IPS-18c (cell line): ENCODE measurements around the gene SLC6A5.

ENCODE experiments used
- H3K4me3 ChIP-seq: 2 replicates; pipeline ENCODE4 v1.7.0; 2013; ENCODE audit warnings: low read depth, mild to moderate bottlenecking, low read length, moderate library complexity; ENCODE audit not compliant: insufficient read depth
- H3K9me3 ChIP-seq: one replicate; pipeline ENCODE4 v1.6.1; 2013; ENCODE audit warnings: mild to moderate bottlenecking, low read length, moderate library complexity; ENCODE audit not compliant: control insufficient read depth, insufficient read depth

Gene SLC6A5

DNA sequence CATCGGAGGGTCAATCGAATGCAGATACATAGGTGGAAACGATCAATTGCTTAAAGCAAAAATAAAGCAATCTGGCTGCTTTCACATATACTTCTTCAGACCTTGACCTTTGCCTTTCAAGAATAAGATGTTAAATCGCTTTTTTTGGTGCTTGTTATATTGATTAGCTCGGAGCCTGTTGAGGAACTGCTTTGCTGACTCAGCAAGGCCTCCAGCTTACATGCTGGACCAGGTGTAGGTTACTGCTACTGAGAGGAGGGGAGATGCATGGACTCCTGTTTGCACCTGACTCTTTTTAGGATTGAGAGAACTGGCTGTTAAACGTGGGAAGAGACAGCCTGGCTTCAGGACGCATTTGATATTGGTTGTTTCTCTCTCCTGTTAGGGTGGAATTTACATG, 38.7 kb downstream of the SLC6A5 start:
- no peak overlapping the region for H3K4me3 ChIP-seq
- H3K9me3 ChIP-seq: peaks cover 2% of the 10 kb centered on the region

DNA sequence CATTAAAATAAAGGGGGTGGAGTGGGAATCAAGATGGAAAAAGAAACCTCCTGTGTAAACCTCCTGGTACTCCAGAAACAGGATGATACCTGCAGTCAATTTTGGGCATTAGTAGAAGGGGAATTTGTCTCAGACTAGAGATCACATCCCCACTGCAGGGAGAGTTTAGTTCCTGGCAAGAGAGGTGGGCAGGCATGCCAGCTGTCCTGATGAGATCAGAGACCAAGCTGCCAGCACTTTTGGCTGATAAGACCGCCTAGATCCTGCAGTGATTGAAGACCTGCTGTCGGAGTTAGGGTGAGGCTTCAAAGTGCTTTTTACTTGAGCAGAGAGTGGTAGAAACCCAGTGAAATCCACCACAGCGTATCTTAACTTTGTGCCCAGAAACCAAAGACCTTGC, 40.3 kb downstream of the SLC6A5 start:
- H3K9me3 ChIP-seq: no peaks in the 10 kb centered on the region

DNA sequence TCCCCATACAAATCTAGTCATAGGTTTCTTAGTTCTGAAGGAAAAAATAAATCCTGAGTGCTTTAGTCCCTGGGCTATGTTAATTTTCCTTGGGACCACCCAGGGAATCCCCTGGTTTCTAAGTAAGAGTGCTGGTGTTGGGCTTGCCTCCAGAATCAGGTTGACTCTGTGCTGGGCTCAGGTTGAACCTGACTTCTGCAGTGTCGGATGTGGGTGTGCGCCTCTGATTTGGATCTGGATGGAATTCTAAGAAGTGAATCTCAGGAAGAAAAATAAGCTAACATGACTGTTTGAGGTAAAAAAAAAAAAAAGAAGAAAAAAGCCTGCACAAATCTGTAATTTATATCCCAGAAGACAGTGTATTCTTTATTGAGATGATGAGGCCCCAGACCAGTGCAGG, 41.0 kb downstream of the SLC6A5 start:
- no peaks in the 10 kb centered on the region for H3K9me3 ChIP-seq
- no peak overlapping the region for H3K4me3 ChIP-seq

More for the DNA sequence above, 40.3 kb downstream of the SLC6A5 start:
- H3K4me3 ChIP-seq: no peak overlapping the region

DNA sequence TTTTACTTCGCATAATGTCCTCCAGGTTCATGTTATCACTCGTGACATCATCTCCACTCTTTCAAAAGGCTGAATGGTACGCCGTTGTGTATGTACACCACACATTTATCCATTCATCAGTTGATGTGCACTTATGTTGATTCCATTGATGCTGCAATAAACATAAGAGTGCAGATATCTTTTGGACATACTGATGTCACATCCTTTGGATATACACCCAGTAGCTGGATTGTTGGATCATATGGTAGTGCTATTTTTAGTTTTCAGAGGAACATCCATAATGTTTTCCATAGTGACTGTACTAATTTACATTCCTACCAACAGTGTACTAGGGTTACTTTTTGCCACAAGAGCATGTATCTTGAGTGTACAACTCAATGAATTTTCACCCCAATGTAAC, 45.0 kb downstream of the SLC6A5 start:
- no peak overlapping the region for H3K4me3 ChIP-seq
- no peaks in the 10 kb centered on the region for H3K9me3 ChIP-seq

DNA sequence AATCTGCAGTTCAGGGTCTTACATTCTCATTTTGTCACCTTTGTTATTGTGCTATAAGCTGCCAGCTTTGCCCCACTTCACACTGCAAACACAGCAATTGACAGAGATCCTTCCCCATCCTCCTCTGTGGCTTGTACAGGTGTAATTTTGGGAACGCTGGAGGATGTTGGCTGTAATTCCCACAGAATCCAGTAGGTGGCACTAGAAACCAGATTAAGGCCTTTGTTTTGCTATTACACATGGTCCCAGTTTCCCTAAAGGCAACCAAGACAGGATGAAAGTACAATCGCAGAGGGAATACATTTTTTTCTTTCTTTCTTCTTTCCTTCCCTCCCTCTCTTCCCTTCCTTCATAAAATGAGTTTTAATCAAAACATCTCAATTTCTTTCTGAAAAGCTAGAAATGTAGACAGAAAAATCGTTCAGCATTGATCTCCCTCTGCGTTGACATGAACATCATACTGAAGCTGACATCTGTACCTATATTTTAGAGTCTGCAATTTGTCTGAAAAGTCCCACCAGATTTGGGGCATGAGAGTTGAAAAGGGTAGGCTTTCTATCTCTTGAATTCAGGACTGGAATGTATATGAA, 48.7 kb downstream of the SLC6A5 start:
- no peaks in the 10 kb centered on the region for H3K9me3 ChIP-seq
- no peak overlapping the region for H3K4me3 ChIP-seq

DNA sequence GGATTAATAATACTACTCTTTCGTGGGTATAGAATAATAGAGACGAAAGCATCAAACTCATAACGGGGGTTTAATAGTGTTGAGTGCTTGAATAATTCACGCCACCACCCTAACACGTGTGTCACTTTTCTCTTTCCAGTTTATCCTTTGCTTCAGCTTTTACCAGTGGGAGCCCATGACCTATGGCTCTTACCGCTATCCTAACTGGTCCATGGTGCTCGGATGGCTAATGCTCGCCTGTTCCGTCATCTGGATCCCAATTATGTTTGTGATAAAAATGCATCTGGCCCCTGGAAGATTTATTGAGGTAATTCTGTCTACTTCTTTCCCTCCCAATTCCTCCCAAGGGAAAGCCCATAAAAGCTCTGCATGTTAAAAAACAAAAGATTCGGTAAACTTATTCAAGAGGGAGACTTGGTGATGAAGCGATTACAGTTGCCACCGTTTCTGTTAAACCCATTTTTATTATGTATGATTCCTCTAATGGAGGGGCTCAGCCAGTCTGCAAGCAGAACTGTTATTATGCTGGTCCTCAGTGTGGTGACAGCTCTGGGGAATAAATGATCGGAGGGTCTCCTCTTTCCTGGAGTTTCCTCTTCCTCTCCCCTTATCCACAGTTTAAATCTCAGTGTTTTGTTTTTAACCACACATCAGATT, 52.9 kb downstream of the SLC6A5 start:
- Histone ChIP-seq H3K9me3 (no peaks in the 10 kb centered on the region), H3K4me3 (no peak overlapping the region)

DNA sequence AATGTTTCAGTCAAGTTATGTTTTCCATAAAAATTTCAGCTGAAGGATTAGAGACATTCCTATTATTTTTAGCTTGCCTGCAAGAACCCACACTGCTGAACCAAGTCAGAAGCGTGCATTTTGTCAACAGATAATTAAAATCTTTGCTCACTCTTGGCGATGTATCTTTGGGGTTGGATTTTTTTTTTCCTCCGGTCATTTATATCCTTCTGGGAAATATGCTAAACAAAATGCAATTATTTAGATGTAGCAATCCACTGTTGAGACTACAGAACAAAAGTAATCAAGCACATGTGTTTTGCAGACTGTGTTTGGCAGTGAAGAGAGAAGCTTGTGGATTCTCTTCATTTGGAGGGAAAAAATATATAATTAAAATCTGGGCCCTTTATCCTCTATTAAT, 54.6 kb downstream of the SLC6A5 start:
- Histone ChIP-seq H3K4me3 (no peak overlapping the region), H3K9me3 (no peaks in the 10 kb centered on the region)

DNA sequence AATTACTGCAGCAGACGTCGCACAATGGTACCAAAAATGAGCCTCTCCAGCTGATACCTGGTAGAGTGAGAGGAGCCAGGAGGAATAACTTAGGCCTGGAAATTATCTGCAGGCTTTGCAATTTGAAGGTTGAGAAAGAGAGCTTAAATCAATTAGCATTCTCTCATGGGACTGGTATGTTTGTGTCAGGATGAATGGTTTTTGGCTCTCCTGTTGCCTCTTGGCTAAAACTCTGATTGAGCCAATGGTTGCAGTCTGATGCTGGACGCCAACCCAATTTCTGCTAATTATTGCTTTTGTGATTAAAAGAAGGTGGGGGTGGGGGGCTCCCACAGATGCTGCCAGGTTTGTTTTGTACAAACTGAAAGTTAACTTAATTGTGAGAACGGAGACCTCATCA, 57.5 kb downstream of the SLC6A5 start:
- no peak overlapping the region for H3K4me3 ChIP-seq
- H3K9me3 ChIP-seq: no peaks in the 10 kb centered on the region

DNA sequence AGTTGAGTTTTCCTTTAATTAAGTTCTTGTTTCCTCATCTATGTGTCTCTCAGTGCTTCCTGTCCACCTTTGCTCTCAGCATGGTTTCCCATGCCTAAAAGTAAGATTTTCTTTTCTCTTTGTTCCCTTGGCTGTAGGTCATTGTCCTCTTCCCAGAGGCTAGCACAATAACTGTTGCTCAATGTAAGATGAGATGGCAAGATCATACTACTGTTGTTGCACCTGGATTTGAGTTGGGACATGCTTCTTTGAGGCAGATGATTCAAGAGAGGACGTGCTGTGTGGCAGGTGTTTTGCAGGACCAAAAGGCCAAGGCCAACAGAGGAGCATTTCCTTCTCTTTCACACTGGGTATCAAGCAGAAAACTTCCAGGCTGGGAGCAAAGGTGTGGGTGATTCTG, 58.7 kb downstream of the SLC6A5 start:
- no peaks in the 10 kb centered on the region for H3K9me3 ChIP-seq
- no peak overlapping the region for H3K4me3 ChIP-seq

DNA sequence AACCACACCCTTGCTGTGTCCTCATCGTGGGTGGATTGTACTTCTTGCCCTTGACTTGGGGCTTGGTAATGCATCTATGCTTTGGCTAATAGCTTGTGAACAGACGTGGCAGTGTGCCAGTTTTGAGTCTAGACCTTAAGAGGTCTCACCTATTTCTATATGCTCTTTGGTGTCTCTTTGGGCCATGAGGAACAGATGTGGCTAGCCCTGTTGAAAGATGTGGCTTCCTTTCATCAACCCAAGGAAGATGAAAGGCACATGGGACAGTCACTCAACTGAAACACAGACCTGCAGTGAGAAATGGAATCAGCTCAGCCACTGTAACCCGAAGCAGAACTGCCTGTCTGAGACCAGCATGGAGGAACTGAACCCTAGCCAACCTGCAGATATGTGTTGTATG, 62.0 kb downstream of the SLC6A5 start:
- H3K4me3 ChIP-seq: no peak overlapping the region
- no peaks in the 10 kb centered on the region for H3K9me3 ChIP-seq

DNA sequence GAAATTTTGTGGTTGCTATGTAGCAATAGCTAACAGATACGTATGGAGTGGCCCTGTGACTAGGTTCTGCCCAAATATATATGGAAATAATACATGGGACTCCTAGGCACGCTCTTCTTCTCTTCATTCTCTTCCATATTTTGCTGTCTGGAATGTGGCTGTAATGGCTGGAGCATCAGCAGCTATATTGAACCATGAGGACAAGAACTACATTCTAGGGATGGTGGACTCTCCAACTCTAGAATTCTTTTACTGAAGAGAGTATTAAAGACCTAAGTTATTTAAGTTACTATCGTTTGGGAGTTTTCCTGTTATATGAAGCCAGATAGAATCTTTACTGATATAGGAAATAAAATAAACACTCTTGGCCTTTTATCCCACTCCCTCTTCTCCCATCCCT, 62.4 kb downstream of the SLC6A5 start:
- Histone ChIP-seq H3K4me3 (no peak overlapping the region), H3K9me3 (no peaks in the 10 kb centered on the region)

DNA sequence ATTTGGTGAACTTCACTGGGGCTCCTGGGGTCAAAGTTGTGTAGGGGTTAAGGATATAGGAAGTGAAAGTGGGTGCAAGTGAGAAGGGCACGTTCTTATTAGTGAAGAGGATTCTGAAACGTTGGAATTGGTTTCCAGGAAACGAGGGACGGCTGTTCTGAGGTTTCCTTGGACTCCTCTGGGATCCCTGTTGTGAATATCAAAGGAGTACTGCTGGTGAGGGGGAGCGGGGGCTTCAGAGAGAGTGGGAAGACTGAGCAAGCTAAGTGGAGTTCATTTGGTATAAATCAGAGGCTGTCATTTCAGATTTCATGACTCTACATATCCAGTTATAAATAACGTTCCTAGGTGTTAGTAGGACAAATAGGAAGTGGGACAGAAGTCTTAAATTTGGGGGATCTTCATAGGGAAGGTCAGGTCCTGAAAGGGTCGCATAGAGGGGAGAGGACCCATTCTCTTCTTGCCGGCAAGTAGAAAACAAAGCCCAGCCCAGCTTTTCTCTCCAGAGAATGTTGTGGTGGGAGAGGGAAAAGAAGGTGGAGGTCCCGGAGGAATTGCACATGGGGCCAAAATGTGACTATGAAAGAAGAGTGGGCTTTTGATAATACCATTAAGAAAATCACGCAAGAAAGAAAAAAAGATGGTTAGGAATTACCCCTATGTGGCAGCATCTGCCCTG, 68.9 kb downstream of the SLC6A5 start:
- Histone ChIP-seq H3K4me3 (peak overlapping the region; percentile 62), H3K9me3 (no peaks in the 10 kb centered on the region)

DNA sequence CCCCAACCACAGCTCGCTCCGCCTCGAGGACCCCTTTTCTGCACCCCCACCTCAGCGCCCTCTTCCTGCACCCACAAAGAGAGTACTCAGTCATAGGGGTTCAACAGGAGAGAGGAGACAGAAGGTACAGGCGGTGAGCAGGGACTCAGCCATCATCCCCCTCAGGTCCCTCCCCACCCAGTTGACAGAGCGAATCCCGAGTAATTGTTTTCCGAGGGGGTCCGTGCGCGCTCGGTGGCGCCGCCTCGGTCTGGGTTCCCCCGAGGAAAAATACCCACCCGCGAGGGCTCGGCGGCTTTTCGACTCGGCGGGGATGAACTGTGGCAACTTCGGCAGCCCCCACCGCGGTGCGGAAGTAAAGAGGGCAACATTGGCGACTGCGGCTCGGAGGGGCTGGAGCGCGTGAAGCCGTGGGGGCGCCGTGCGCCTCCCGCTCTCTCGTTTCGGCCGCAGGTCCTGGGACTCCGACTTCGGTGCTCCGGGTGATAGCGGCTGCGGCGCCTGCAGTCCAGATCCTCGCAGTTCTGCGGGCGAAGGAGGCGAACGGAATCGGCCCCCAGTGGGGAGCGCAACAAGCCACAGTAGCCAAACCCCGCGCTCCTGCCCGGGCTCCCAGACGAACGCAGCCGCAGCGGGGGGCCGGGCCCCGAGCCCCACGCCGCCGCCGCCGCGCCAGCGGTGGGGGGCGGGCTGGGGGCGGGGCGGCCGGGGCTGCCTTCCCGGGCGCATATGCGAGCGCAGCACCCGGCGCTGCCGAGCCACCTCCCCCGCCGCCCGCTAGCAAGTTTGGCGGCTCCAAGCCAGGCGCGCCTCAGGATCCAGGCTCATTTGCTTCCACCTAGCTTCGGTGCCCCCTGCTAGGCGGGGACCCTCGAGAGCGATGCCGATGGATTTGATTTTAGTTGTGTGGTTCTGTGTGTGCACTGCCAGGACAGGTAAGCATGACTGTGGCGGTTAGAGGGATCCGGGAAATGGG, 69.7 kb downstream of the SLC6A5 start, which contains the start of gene NELL1:
NELL1 (plus strand) TSS at position 743 of the 976 bp plus-strand sequence.
- Histone ChIP-seq H3K4me3 (peak within 1 kb of the TSS; percentile 62), H3K9me3 (no peaks in the 10 kb centered on the region)

DNA sequence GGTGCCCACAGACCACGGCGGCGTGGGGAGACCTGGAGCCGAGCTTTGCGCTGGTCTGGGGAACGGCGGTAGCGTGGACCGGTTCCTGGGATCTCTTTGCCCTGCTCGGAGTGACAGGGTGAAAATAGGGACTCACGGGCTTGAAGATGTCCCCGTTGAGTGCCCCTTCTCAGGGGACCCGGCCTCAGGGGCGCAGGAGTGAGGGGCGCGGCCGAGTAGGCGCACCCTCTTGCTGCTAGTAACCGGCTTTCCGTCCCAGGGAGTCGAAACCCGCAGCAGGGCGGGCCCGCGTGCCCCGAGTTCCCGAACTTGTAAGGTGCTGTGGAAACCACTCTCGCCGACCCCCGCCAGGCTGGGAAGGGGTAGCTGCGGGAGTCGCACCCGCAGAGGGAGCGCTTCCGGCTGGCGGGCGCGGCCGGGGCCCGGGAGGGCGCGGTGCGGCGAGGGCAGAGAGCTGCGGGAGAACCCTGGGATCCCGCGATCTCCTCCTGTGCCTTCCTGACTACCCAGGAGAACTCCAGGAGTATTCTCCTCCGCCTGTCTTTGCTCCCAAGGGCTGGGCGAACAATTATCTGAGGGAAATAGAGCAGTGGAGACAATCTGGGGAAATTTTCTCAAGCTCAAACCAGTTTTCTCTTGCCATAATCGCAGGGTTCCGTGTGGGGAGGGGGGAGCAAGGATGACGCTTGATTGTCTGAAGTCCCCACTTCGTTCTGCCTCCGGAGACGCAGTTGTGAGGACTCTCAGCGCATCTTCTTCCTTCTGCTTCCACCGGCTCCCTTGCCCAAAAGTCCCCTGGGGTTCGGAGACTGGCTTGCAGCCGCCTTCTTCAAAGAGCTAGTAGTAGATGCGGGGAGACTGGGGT, 70.6 kb downstream of the SLC6A5 start:
- peaks cover 3% of the 10 kb centered on the region for H3K9me3 ChIP-seq
- peak overlapping the region; percentile 50 for H3K4me3 ChIP-seq

DNA sequence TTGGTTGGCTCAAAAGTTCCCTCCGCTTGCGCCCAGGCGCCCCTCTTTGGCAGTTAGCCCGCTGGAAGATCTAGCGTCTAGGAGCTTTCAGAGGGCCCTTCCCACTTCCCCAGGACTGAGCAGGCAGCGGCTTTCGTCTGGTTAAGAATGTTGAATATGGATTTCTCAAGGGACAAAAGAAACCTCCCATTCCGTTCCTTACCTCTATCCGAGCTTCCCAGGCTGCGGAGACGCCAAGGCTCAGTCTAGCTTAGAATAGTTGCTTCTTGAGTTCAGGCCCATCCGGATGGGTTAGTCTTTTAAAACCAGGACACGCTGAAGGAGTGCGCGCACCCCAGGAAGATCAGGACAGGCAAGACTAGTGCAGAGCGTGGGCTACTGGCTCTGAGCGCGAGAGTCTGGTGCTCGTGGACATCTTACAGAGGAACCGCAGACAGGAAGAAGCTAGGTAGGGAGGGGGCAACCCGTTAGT, 71.6 kb downstream of the SLC6A5 start:
- peaks cover 3% of the 10 kb centered on the region for H3K9me3 ChIP-seq
- H3K4me3 ChIP-seq: peak overlapping the region; percentile 50

DNA sequence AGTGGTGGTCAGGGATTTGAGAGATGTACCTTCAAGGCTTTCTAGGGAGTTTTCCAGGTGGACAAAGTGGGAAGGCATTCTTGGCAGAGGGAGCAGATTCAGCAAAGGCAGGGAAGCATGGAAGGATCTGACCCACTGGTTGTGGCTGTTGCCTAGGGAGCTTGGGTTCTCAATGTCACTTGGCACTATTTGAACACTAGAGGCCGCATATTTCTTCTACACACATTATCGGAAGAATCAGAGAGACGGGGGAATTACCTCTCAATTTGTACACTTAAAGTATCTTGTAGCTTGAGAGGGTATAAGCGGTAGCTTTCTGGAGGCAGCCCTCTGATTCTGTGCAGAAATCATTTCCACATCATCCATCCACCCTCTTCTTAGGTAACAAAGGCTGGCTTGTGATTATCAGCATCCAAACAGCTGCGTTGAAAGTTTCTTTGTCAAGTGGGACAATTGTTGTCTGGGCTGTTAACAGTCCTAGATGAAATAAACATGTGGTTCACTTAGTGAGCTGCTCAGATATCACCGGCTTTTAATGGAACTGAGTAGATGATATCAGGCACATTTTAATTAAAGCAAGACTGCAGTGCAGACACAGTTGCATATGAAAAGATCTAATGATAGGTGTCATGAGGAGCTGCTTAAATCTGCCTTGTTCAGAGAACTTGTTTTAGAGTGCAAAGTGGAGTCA, 72.6 kb downstream of the SLC6A5 start:
- H3K9me3 ChIP-seq: peaks cover 3% of the 10 kb centered on the region
- H3K4me3 ChIP-seq: no peak overlapping the region
